Hematopoietic multipotent progenitor cell treated with erythropoietin and hydrocortisone succinate and interleukin-3 and kit ligand, for 15 days (in vitro differentiated cells): ENCODE measurements around the gene PWP2.
"Not testable (repeated sequence)": the region's sequence is repeated elsewhere in the genome, so short reads cannot be mapped to it uniquely, and the experiment has no call there.

Source experiments
- DNase-seq: peaks from one replicate; pipeline ENCODE4 v3.0.0-alpha.2; 2015; ENCODE audit warnings: low spot score

The PWP2 gene

GRCh38 chr21:44163167-44163653 lies 56.0 kb downstream of the PWP2 start:
- not testable (repeated sequence) for DNase-seq

- not testable (repeated sequence) for DNase-seq
Measured at GRCh38 chr21:44165933-44166332, 58.7 kb downstream of the PWP2 start.

DNA sequence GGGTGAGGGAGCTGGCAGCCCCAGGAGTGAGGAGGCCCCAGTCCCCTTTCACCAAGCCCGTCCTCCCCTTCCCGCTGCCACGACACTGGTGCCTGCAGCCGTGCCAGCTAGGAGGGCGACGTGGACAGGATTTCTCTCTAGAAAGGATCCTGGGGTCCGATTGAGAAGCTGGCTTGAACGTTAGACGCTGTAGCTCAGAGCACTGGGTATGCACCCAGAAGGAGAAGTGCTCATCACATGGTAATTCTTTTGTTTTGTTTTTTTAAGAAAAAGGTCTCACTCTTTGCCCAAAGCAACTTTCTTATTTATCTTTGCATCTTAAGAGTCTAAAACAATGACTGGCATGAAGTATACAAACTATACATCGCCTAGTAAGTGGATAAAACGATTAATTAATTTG lies 60.3 kb downstream of the PWP2 start:
- DNase-seq, result not testable (repeated sequence)

DNA sequence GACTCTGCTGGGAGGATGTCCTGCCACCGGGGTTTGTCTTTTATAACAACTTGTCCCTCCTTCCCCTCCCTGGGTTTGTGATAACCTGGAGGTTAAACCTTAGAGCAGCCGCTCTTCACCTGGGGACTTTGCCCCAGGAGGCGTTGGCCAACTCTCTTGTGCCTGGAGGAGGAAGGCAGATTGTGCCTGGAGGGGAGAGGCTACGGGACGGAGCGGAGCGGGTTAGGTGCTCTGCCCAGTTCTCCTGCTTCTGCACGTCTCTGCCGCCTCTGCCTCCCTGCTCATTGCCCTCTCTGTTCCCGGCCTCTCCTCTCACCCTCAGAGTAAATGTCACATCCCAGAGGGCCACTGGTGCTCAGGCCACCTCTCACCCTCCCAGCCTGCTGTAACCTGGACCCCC lies 63.1 kb downstream of the PWP2 start:
- DNase-seq, result not testable (repeated sequence)

GRCh38 chr21:44170863-44171262 lies 63.7 kb downstream of the PWP2 start:
- DNase-seq, result not testable (repeated sequence)

- not testable (repeated sequence) for DNase-seq
Measured at GRCh38 chr21:44171962-44172572, 64.9 kb downstream of the PWP2 start.

- DNase-seq, result not testable (repeated sequence)
Measured at GRCh38 chr21:44172741-44173140, 65.5 kb downstream of the PWP2 start.

DNA sequence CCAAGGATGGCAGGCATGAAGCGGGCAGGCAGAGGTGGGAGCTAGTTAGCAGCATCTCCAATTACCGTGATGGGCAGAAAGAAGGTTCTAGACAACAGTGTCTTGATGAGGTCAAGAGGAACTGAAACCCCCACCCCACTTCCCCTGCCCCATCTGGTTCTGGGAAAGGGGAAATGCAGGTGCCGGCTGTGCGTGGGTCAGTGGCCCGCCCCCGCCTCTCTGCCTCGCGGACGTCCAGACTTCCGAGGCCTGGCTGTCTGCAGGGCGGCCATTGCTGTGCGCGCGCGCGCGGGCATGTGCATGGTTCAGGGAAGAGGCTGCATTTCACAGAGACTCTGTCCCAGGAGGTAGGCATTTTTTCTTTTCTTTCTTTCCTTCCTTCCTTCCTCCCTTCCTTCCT lies 68.0 kb downstream of the PWP2 start:
- DNase-seq, result not testable (repeated sequence)

- DNase-seq, result not testable (repeated sequence)
Measured at GRCh38 chr21:44176127-44176526, 68.9 kb downstream of the PWP2 start.
